Motor neuron (in vitro differentiated cells): ENCODE measurements around the gene GRM1. TPM values are rescaled to one million over a fixed set of nuclear protein-coding genes. Genes with fewer than 3 reads are reported as not detected.

ENCODE experiments used
- ATAC-seq, 8 experiments: fragments of 200-7000 bp; cut with Tn5 transposase; replicated peaks in 6 of 8; 2 replicates each; pipeline ENCODE4 v1.8.0; 2021; ENCODE audit warnings: mild to moderate bottlenecking in 8 of 8, moderate library complexity in 8 of 8
- H3K27ac ChIP-seq, 2 donors: fragments of 250-450 bp; sonication (Bioruptor Pico); 2 replicates each; pipeline ENCODE4 v1.9.0; 2021; ENCODE audit warnings: antibody characterized with exemption in 2 of 2, mild to moderate bottlenecking in 2 of 2, moderate library complexity in 1 of 2
- H3K4me1 ChIP-seq, 2 donors: fragments of 250-450 bp; sonication (Bioruptor Pico); replicated peaks in 1 of 2; 2 replicates each; pipeline ENCODE4 v1.6.1; 2021; ENCODE audit warnings: antibody characterized with exemption in 2 of 2, mild to moderate bottlenecking in 2 of 2, moderate library complexity in 1 of 2
- H3K4me3 ChIP-seq, 5 donors: fragments of 250-450 bp; sonication (Bioruptor Pico); 2 replicates each; pipeline ENCODE4 v1.9.0; 2021; ENCODE audit warnings: antibody characterized with exemption in 5 of 5, mild to moderate bottlenecking in 5 of 5, moderate library complexity in 4 of 5
- WGBS, 10 experiments: fragments of 450-650 bp; shearing (Covaris generic); methylation state at CpG; one replicate each; pipeline ENCODE4 v1.0.0; 2022; 5-methylcytosine and 5-hydroxymethylcytosine counted together
- in situ Hi-C, 9 experiments: fragments of 400-800 bp; cut with MboI; loops; one replicate each; pipeline ENCODE4 v1.15.0; 2021; ENCODE audit warnings: low sequenced_read_pairs in 9 of 9, low pct_unique_long_range_greater_than_20kb in 2 of 9; ENCODE audit not compliant: unreplicated experiment in 9 of 9
- total RNA-seq, 8 experiments: library from RNA; unstranded; fragments of 300-600 nt; gene quantifications; 2 replicates each; pipeline versions ENCODE4 v1.2.3 to v1.2.4, GENCODE V29; 2022

Gene GRM1
- total RNA-seq, 8 experiments from 2014 or later, result 0.18 to 1.00 (median 0.45) TPM

- Histone ChIP-seq H3K4me3 (no peak overlapping the region), H3K4me1 (no peaks in the 10 kb centered on the region), H3K27ac (no peak overlapping the region)
- in situ Hi-C loops, result no loop called here
- ATAC-seq, result peak in 3 of 8 experiments; percentile 31 to 51 (median 38)
- 6 to 92% (median 63%) methylated on average over 1 to 3 of the region's 3 CpGs; no CpG with 5 or more reads in 6 of the 10 experiments for WGBS, 10 experiments
Measured at GRCh38 chr6:146358431-146359046, 329.7 kb downstream of the GRM1 start.

GRCh38 chr6:146359131-146359530 is 330.3 kb downstream of the GRM1 start:
- in situ Hi-C loops, result no loop called here
- ATAC-seq, result no peak
- no peak overlapping the region for H3K27ac ChIP-seq

DNA sequence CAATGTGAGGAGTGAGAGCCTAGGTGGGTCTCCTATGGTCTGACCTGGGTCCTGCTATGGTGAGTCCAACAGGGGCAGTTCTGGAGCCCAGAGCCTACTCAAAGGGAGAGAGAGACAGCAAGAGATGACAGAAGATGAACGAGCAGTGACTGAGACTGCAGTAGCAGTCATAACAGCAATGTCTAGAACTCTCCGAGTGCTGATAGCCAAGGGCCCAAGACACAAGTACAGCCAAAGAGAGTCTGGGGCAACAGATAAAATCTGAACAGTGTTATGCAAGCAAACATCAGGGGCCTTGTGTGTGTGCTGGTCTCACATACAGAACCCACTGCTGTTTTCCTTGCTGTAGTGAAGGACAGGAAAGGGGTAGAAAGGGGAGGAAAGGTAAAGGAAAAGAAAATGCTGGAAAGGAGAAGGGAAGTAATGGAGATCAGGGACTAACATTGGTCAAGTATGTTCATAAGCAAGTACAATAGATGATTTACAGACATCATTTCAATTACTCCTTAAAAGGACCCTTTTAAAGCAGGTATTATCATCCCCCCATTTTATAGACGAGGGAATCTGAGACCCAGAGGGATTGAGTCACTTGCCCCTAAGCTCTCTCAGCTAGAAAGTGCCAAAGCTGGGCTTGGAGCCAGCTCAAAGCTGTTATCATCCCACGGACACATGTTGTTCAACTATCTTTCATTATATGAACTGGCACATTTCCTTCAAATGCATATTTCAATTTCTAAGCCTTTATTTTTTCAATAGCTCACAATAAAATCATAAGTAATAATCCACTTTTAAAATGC is 332.5 kb downstream of the GRM1 start:
- in situ Hi-C loops, result no loop called here
- no peaks in the 10 kb centered on the region for H3K4me1 ChIP-seq
- no peak for ATAC-seq
- H3K4me3 ChIP-seq, result no peak overlapping the region
- no peak overlapping the region for H3K27ac ChIP-seq
- WGBS, 10 experiments, result 25 to 100% (median 68%) methylated on average over 1 to 3 of the region's 4 CpGs

More at GRCh38 chr6:146359131-146359530, 330.3 kb downstream of the GRM1 start:
- H3K4me3 ChIP-seq, result no peak overlapping the region
- H3K4me1 ChIP-seq, result no peaks in the 10 kb centered on the region

- no peak for ATAC-seq
- 65 to 89% (median 75%) methylated on average over 2 to 7 of the region's 7 CpGs for WGBS, 10 experiments
- H3K4me3 ChIP-seq, result no peak overlapping the region
- H3K4me1 ChIP-seq, result no peaks in the 10 kb centered on the region
- no peak overlapping the region for H3K27ac ChIP-seq
- in situ Hi-C loops, result no loop called here
Measured at GRCh38 chr6:146363838-146364607, 335.2 kb downstream of the GRM1 start.

- Histone ChIP-seq H3K4me3 (no peak overlapping the region), H3K4me1 (no peaks in the 10 kb centered on the region), H3K27ac (no peak overlapping the region)
- ATAC-seq, result no peak
- in situ Hi-C loops, result no loop called here
- WGBS, 10 experiments, result 64 to 100% (median 94%) methylated on average over 2 to 3 of the region's 3 CpGs
Measured at GRCh38 chr6:146364816-146365594, 336.1 kb downstream of the GRM1 start.

DNA sequence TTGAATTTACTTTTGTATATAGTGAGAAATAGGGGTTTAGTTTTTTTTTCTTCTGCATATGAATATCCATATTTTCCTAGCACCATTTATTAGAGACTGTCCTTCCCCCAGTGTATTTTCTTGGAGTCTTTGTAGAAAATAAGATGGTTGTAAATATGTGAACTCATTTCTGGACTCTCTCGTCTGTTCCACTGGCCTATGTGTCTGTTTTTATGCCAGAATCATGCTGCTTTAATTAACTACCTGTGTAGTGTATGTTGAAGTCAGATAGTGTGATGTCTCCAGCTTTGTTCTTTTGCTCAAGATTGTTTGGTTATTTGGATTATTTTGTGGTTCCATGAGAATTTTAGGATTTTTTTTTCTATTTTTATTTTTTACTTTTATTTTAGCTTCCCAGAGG is 338.2 kb downstream of the GRM1 start:
- H3K27ac ChIP-seq, result no peak overlapping the region
- H3K4me1 ChIP-seq, result no peaks in the 10 kb centered on the region
- in situ Hi-C loops, result no loop called here
- H3K4me3 ChIP-seq, result no peak overlapping the region
- ATAC-seq, result no peak
- WGBS, 10 experiments, result 18 to 100% (median 82%) methylated on average over 1 of the region's 1 CpG; no CpG with 5 or more reads in 1 of the 10 experiments

DNA sequence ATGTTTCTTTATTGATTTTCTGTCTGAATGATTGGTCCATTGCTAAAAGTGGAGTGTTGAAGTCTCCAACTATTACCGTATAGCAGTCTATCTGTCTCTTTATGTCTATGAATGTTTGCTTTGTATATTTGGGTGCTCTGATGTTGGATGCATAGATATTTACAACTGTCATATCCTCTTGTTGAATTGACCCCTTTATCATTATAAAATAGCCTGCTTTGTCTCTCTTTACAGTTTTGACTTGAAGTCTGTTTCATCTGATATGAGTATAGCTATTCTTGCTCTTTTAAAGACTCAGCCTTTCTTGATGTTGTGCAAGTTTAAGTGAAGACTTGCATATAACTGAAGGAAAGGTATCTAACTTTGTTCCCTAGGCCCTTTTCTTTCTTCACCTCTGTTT is 341.0 kb downstream of the GRM1 start:
- in situ Hi-C loops, result no loop called here
- 43 to 100% (median 77%) methylated on average over 1 of the region's 1 CpG; no CpG with 5 or more reads in 1 of the 10 experiments for WGBS, 10 experiments
- no peak for ATAC-seq
- Histone ChIP-seq H3K4me1 (no peaks in the 10 kb centered on the region), H3K4me3 (no peak overlapping the region), H3K27ac (no peak overlapping the region)

DNA sequence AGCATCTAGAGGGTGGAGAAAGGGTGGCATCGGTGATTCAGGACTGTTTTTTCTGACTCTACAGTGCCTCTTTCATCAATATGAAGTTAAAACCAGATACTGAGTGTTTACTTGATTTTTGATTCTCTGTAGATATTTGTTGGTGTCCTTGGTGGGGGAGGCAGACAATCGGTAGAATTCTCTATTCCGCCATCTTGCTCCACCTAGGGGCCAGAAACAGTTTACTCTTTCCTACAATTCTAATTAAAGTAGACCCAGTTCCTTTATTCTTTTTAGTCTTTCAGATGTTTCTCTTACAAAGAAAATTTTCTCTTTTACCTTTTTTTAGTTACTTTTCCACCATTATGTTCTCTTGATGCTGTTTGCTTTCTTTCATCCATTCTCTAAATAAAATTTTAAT is 352.6 kb downstream of the GRM1 start:
- in situ Hi-C loops, result no loop called here
- no peak for ATAC-seq
- Histone ChIP-seq H3K4me3 (no peak overlapping the region), H3K4me1 (no peaks in the 10 kb centered on the region), H3K27ac (no peak overlapping the region)
- WGBS, 10 experiments, result 72 to 100% (median 88%) methylated on average over 2 to 3 of the region's 3 CpGs; no CpG with 5 or more reads in 2 of the 10 experiments

DNA sequence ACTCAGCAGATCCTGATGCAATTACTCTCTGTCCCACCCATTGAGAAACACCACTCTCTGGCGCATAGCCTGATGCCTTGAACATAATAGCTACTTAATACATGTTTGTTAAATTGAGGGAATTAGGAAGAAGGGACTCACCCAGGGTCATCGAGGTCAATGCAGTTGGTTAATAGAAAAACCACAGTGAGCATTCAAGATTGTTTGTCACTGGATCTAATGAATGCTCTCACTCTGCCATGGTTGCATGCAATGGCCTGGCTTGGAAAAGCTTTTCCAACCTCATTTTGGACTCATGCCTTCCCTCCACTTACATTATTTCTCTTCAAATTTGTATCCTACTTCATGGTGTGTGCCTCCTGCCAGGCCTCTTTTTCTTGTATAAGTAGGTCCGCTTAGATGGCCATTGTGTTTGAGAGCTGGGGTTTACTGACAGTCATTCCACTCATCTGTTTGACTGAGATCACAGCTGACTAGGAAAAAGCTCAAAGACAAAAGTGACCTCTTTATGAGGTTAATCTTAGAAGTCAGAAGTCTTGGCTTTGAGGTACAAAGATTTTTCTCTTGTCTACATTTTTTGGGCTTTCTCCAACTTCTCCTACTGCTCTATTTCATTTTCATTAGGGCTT is 360.0 kb downstream of the GRM1 start:
- Histone ChIP-seq H3K4me3 (no peak overlapping the region), H3K4me1 (peaks cover 0 to 4% of the 10 kb centered on the region in 2 donors), H3K27ac (no peak overlapping the region)
- ATAC-seq, result peak in 1 of 8 experiments; percentile 3
- in situ Hi-C loops, result no loop called here
- 0 to 90% (median 19%) methylated on average over 1 to 3 of the region's 3 CpGs; no CpG with 5 or more reads in 3 of the 10 experiments for WGBS, 10 experiments

DNA sequence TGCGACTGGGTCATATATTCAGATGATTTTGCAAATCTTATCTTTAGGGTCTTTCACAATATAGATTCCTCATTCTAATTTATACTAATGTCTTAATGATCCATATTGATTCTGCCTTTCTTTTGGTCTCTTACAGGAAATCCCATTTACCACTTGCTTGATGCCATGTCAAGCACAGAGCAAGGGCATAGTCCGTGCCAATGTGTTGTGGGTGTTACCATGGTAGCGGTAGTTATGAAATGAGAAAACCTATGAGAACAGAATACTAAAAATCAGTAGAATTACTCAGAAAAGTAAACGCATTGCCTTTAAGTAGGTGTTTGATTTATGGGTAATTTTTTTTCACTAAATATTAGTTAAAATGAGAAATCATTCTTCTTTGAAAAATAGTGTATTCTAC is 360.9 kb downstream of the GRM1 start:
- H3K4me3 ChIP-seq, result no peak overlapping the region
- 58 to 97% (median 79%) methylated on average over 2 to 4 of the region's 4 CpGs for WGBS, 10 experiments
- in situ Hi-C loops, result no loop called here
- no peak overlapping the region for H3K27ac ChIP-seq
- no peak for ATAC-seq
- peaks cover 0 to 4% of the 10 kb centered on the region in 2 donors for H3K4me1 ChIP-seq

DNA sequence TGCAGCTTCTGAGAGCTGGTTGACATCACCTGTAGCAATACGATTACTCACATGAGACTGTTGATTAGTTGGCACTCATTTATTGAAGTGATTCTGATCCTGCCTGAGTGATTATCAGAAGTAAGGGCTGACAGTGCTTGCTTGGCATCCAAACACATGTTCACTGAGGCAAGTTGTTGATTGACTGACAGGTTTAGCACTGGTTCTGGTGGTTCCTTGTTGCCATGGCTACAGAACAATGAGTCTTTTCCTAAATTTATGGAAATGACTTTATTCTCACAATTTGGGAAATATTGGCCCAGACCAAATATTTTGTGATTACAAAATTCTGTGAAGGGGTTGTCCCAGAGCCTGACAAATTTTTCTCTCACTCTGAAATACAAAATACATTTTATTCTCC is 368.8 kb downstream of the GRM1 start:
- WGBS, 10 experiments, result 0 to 100% (median 85%) methylated on average over 1 of the region's 1 CpG; no CpG with 5 or more reads in 4 of the 10 experiments
- no peak for ATAC-seq

GRCh38 chr6:146402476-146402875 is 373.6 kb downstream of the GRM1 start:
- ATAC-seq, result no peak
- Histone ChIP-seq H3K27ac (no peak overlapping the region), H3K4me3 (no peak overlapping the region), H3K4me1 (no peaks in the 10 kb centered on the region)
- WGBS, 10 experiments, result 7 to 100% (median 60%) methylated on average over 1 to 3 of the region's 3 CpGs; no CpG with 5 or more reads in 3 of the 10 experiments
- in situ Hi-C loops, result no loop called here

More for the DNA sequence above, 368.8 kb downstream of the GRM1 start:
- no peak overlapping the region for H3K27ac ChIP-seq
- H3K4me1 ChIP-seq, result no peaks in the 10 kb centered on the region
- no peak overlapping the region for H3K4me3 ChIP-seq
- in situ Hi-C loops, result no loop called here
